Neural progenitor cell (in vitro differentiated cells): ENCODE results near the gene SCGB2A2. TPM values are rescaled to one million over a fixed set of nuclear protein-coding genes. Genes with fewer than 3 reads are reported as not detected.

Experiments
- DNase-seq: peaks from one replicate; pipeline ENCODE4 v3.0.0-alpha.2; 2016; ENCODE audit warnings: low spot score
- H2AFZ ChIP-seq: fragments of 200-600 bp; sonication (generic); replicated peaks from 2 replicates; pipeline ENCODE4 v1.6.1; 2016; ENCODE audit warnings: antibody characterized with exemption
- H3F3A ChIP-seq: fragments of 200-600 bp; sonication (generic); 2 replicates; pipeline ENCODE4 v1.6.1; 2016; ENCODE audit warnings: antibody characterized with exemption, low read depth
- H3K27ac ChIP-seq: fragments of 200-600 bp; sonication (generic); 2 replicates; pipeline ENCODE4 v1.5.1; 2016; ENCODE audit warnings: mild to moderate bottlenecking
- H3K27me3 ChIP-seq: fragments of 200-600 bp; sonication (generic); 2 replicates; pipeline ENCODE4 v1.6.1; 2016; ENCODE audit warnings: mild to moderate bottlenecking, moderate library complexity
- H3K36me3 ChIP-seq: fragments of 200-600 bp; sonication (generic); 2 replicates; pipeline ENCODE4 v1.5.1; 2016
- H3K4me1 ChIP-seq: fragments of 200-600 bp; sonication (generic); 2 replicates; pipeline ENCODE4 v1.6.1; 2016; ENCODE audit warnings: mixed run types
- H3K4me2 ChIP-seq: fragments of 200-600 bp; sonication (generic); 2 replicates; pipeline ENCODE4 v1.6.1; 2016
- H3K4me3 ChIP-seq: fragments of 200-600 bp; sonication (generic); 2 replicates; pipeline ENCODE4 v1.5.1; 2016
- H3K79me2 ChIP-seq: fragments of 200-600 bp; sonication (generic); 2 replicates; pipeline ENCODE4 v1.6.1; 2016; ENCODE audit warnings: low read depth
- H3K9ac ChIP-seq: fragments of 200-600 bp; sonication (generic); 2 replicates; pipeline ENCODE4 v1.6.1; 2016
- H3K9me3 ChIP-seq: fragments of 200-600 bp; sonication (generic); 2 replicates; pipeline ENCODE4 v1.5.1; 2016; ENCODE audit warnings: low read depth
- H4K20me1 ChIP-seq: fragments of 200-600 bp; sonication (generic); 2 replicates; pipeline ENCODE4 v1.6.1; 2016; ENCODE audit warnings: low read depth
- H3K27ac Mint-ChIP-seq: 3 replicates; pipeline ENCODE4 v1.8.0; 2021; ENCODE audit warnings: mixed read lengths
- H3K27me3 Mint-ChIP-seq: 2 replicates; pipeline ENCODE4 v1.8.0; 2022; ENCODE audit warnings: low read depth, mild to moderate bottlenecking, inconsistent platforms, moderate library complexity, mixed read lengths; ENCODE audit not compliant: insufficient read depth
- H3K36me3 Mint-ChIP-seq: 3 replicates; pipeline ENCODE4 v1.8.0; 2021; ENCODE audit warnings: mixed read lengths
- H3K4me1 Mint-ChIP-seq: 3 replicates; pipeline ENCODE4 v1.8.0; 2021; ENCODE audit warnings: mixed read lengths
- H3K4me3 Mint-ChIP-seq: 3 replicates; pipeline ENCODE4 v1.8.0; 2021; ENCODE audit warnings: mild to moderate bottlenecking, moderate library complexity, mixed read lengths
- H3K9me3 Mint-ChIP-seq: 3 replicates; pipeline ENCODE4 v1.8.0; 2020; ENCODE audit warnings: mixed read lengths
- EZH2 ChIP-seq: fragments of 200-600 bp; sonication (generic); IDR thresholded peaks from 2 replicates; pipeline ENCODE4 v1.6.1; 2017; ENCODE audit warnings: antibody characterized with exemption, mild to moderate bottlenecking, moderate library complexity
- EZH2phosphoT487 ChIP-seq: fragments of 200-600 bp; sonication (generic); IDR thresholded peaks from 2 replicates; pipeline ENCODE4 v1.6.1; 2017; ENCODE audit warnings: antibody characterized with exemption
- total RNA-seq: library from RNA; depleted of rRNA; stranded (reverse); fragments of >200 nt; gene quantifications from 2 replicates; pipeline ENCODE4 v1.2.3, GENCODE V29; 2015; ENCODE audit warnings: low replicate concordance
- TF ChIP-seq, protein P1 (sequence below): fragments of 200-600 bp; sonication (generic); IDR thresholded peaks from 2 replicates; pipeline ENCODE4 v1.5.1; 2017; ENCODE audit warnings: antibody characterized with exemption, mild to moderate bottlenecking

SCGB2A2 gene
- total RNA-seq, 1 donor from 2014 or later, result not detected

DNA sequence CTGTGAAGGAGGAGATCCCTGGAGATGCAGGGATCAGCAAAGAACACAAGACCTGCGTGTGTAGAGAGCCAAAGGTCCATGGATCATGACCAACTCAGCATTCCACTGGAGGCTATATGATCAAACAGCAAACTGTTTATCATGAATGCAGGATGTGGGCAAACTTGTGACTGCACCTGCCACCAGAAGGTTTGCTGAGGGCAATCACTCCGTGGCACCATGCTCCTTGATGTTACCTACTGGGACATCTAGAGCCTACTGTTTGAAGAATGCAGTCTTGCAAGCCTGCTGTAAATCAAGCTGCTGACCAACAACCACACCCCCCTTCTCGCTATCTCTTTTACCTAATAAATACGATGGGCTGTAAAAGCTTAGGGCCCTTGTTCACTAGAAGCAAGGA is 18.3 kb upstream of the SCGB2A2 start:
- Histone ChIP-seq H4K20me1 (no peaks in the 10 kb centered on the region), H3F3A (no peaks in the 10 kb centered on the region), H3K27ac (no peak overlapping the region), H3K4me2 (no peak overlapping the region), H3K36me3 (no peaks in the 10 kb centered on the region), H2AFZ (no peak overlapping the region), H3K9me3 (no peaks in the 10 kb centered on the region), H3K27me3 (no peaks in the 10 kb centered on the region), H3K79me2 (no peaks in the 10 kb centered on the region), H3K9ac (no peak overlapping the region), H3K4me3 (no peak overlapping the region), H3K4me1 (no peaks in the 10 kb centered on the region)
- H3K27ac Mint-ChIP-seq, result no peak overlapping the region
- H3K27me3 Mint-ChIP-seq, result no peaks in the 10 kb centered on the region
- no peak for DNase-seq
- no peaks in the 10 kb centered on the region for H3K36me3 Mint-ChIP-seq
- H3K4me3 Mint-ChIP-seq, result no peak overlapping the region
- no peaks in the 10 kb centered on the region for H3K4me1 Mint-ChIP-seq
- TF ChIP-seq EZH2phosphoT487, result no peak
- no peak for TF ChIP-seq EZH2
- TF ChIP-seq, protein P1, sequence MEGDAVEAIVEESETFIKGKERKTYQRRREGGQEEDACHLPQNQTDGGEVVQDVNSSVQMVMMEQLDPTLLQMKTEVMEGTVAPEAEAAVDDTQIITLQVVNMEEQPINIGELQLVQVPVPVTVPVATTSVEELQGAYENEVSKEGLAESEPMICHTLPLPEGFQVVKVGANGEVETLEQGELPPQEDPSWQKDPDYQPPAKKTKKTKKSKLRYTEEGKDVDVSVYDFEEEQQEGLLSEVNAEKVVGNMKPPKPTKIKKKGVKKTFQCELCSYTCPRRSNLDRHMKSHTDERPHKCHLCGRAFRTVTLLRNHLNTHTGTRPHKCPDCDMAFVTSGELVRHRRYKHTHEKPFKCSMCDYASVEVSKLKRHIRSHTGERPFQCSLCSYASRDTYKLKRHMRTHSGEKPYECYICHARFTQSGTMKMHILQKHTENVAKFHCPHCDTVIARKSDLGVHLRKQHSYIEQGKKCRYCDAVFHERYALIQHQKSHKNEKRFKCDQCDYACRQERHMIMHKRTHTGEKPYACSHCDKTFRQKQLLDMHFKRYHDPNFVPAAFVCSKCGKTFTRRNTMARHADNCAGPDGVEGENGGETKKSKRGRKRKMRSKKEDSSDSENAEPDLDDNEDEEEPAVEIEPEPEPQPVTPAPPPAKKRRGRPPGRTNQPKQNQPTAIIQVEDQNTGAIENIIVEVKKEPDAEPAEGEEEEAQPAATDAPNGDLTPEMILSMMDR, result no peak
- peaks cover 28% of the 10 kb centered on the region for H3K9me3 Mint-ChIP-seq

DNA sequence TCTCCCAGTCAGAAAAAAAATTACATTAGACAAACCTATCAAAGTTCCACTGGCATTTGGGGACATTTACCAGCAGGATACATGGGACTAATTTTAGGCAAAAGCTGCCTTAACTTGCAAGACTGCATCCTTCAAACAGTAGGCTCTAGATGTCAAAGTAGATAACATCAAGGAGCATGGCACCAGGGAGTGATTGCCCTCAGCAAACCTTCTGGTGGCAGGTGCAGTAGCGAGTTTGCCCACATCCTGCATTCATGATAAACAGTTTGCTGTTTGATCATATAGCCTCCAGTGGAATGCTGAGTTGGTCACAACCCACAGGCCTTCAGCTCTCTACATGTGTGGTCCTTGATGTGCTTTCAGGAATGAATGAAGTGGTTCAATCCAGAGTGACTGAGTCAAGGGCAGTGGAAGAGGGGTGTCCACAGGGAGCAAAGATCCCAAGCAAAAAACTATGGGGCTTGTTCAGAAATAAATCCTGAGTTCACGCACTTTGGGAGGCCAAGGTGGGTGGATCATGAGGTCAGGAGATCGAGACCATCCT is 15.9 kb upstream of the SCGB2A2 start:
- no peak for DNase-seq
- no peaks in the 10 kb centered on the region for H3K4me1 Mint-ChIP-seq
- no peaks in the 10 kb centered on the region for H3K27me3 ChIP-seq
- H3K4me2 ChIP-seq, result no peak overlapping the region
- no peak overlapping the region for H2AFZ ChIP-seq
- no peaks in the 10 kb centered on the region for H3K27me3 Mint-ChIP-seq
- H3K36me3 ChIP-seq, result no peaks in the 10 kb centered on the region
- no peaks in the 10 kb centered on the region for H3K9me3 ChIP-seq
- H3K4me3 Mint-ChIP-seq, result no peak overlapping the region
- H3K4me1 ChIP-seq, result no peaks in the 10 kb centered on the region
- H3K27ac ChIP-seq, result no peak overlapping the region
- no peaks in the 10 kb centered on the region for H3K36me3 Mint-ChIP-seq
- no peaks in the 10 kb centered on the region for H3F3A ChIP-seq
- no peak overlapping the region for H3K4me3 ChIP-seq
- H3K9me3 Mint-ChIP-seq, result peaks cover 28% of the 10 kb centered on the region
- no peaks in the 10 kb centered on the region for H3K79me2 ChIP-seq
- no peak overlapping the region for H3K9ac ChIP-seq
- H3K27ac Mint-ChIP-seq, result no peak overlapping the region
- H4K20me1 ChIP-seq, result no peaks in the 10 kb centered on the region
- TF ChIP-seq, protein P1, result no peak
- TF ChIP-seq EZH2 (no peak), EZH2phosphoT487 (no peak)

DNA sequence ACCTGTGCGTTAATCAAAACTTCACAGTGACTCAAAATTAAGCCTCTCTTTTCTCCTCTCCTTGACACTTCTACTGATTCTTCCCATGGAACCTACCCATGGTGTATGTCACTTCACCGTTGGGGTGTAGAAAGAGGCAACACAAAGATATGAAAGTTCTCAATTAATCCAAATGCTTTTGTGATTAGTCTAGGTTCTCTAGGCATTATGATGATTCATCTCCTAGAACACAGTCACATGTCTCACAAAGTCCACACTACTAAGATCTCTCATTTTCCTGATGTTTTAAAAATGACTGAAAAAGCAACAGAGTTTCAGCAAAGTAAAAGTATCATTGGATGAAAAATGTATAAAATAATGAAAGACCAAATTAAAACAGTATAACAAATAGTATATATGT is 13.7 kb upstream of the SCGB2A2 start:
- H4K20me1 ChIP-seq, result no peaks in the 10 kb centered on the region
- no peak overlapping the region for H3K9ac ChIP-seq
- H3K27me3 ChIP-seq, result no peaks in the 10 kb centered on the region
- no peak overlapping the region for H3K4me2 ChIP-seq
- Mint-ChIP-seq H3K9me3 (peaks cover 16% of the 10 kb centered on the region), H3K4me3 (no peak overlapping the region), H3K4me1 (no peaks in the 10 kb centered on the region), H3K27me3 (no peaks in the 10 kb centered on the region), H3K36me3 (no peaks in the 10 kb centered on the region), H3K27ac (no peak overlapping the region)
- H3K9me3 ChIP-seq, result no peaks in the 10 kb centered on the region
- no peak for TF ChIP-seq EZH2phosphoT487
- no peak for TF ChIP-seq EZH2
- TF ChIP-seq, protein P1, result no peak
- no peaks in the 10 kb centered on the region for H3K36me3 ChIP-seq
- H3K4me1 ChIP-seq, result no peaks in the 10 kb centered on the region
- no peak overlapping the region for H3K4me3 ChIP-seq
- no peaks in the 10 kb centered on the region for H3F3A ChIP-seq
- no peak overlapping the region for H2AFZ ChIP-seq
- H3K27ac ChIP-seq, result no peak overlapping the region
- DNase-seq, result no peak
- H3K79me2 ChIP-seq, result no peaks in the 10 kb centered on the region
